CD4-positive, CD25-positive, alpha-beta regulatory T cell (primary cell): ENCODE data around the gene ADRA2C. TPM values are rescaled to one million over a fixed set of nuclear protein-coding genes. Genes with fewer than 3 reads are reported as not detected.

Source experiments
- ATAC-seq, 2 donors: fragments of 150-1000 bp; cut with Tn5 transposase; one replicate each; pipeline ENCODE4 v1.10.0; 2021; ENCODE audit warnings: low read depth in 2 of 2, moderate number of reproducible peaks in 2 of 2, moderate library complexity in 1 of 2
- DNase-seq, 3 donors: peaks; one replicate each; pipeline versions ENCODE4 v3.0.0 to v3.0.0-alpha.2; 2012 to 2022; ENCODE audit warnings: mixed read lengths in 1 of 3
- H3K27ac ChIP-seq: one replicate; pipeline ENCODE4 v1.7.0; 2013; ENCODE audit warnings: mild to moderate bottlenecking, low read length; ENCODE audit not compliant: insufficient read depth, poor library complexity, severe bottlenecking
- H3K27me3 ChIP-seq: one replicate; pipeline ENCODE4 v1.7.0; 2013; ENCODE audit warnings: low read length; ENCODE audit not compliant: control insufficient read depth, insufficient read depth
- H3K36me3 ChIP-seq: one replicate; pipeline ENCODE4 v1.7.0; 2013; ENCODE audit warnings: mild to moderate bottlenecking, low read length, moderate library complexity; ENCODE audit not compliant: control insufficient read depth, insufficient read depth
- H3K4me1 ChIP-seq: 2 replicates; pipeline ENCODE4 v1.7.0; 2013; ENCODE audit warnings: mild to moderate bottlenecking, low read length; ENCODE audit not compliant: insufficient read depth, control insufficient read depth, poor library complexity, severe bottlenecking
- H3K4me3 ChIP-seq: one replicate; pipeline ENCODE4 v1.7.0; 2013; ENCODE audit warnings: low read depth, mild to moderate bottlenecking, low read length, moderate library complexity
- H3K9me3 ChIP-seq, 2 experiments: 1 replicate in 1 of 2; 2 replicates in 1 of 2; pipeline ENCODE4 v1.7.0; 2013; ENCODE audit warnings: low read length in 2 of 2, mild to moderate bottlenecking in 1 of 2, moderate library complexity in 1 of 2; ENCODE audit not compliant: control insufficient read depth in 2 of 2
- H3K27ac Mint-ChIP-seq, 3 donors: one replicate each; pipeline ENCODE4 v1.8.0; 2020 to 2022; ENCODE audit warnings: mild to moderate bottlenecking in 3 of 3, mixed read lengths in 3 of 3, moderate library complexity in 2 of 3
- H3K27me3 Mint-ChIP-seq: one replicate; pipeline ENCODE4 v1.8.0; 2022; ENCODE audit warnings: mild to moderate bottlenecking, mixed read lengths
- H3K36me3 Mint-ChIP-seq: one replicate; pipeline ENCODE4 v1.8.0; 2020; ENCODE audit warnings: mixed read lengths
- H3K4me1 Mint-ChIP-seq, 4 donors: one replicate each; pipeline ENCODE4 v1.8.0; 2020 to 2022; ENCODE audit warnings: mixed read lengths in 4 of 4, mild to moderate bottlenecking in 1 of 4
- H3K4me3 Mint-ChIP-seq, 4 donors: one replicate each; pipeline ENCODE4 v1.8.0; 2020 to 2022; ENCODE audit warnings: mild to moderate bottlenecking in 4 of 4, mixed read lengths in 4 of 4, moderate library complexity in 3 of 4
- H3K9me3 Mint-ChIP-seq, 7 donors: one replicate each; pipeline ENCODE4 v1.8.0; 2020 to 2022; ENCODE audit warnings: mixed read lengths in 7 of 7, mild to moderate bottlenecking in 3 of 7, moderate library complexity in 2 of 7
- polyA plus RNA-seq, 4 donors: library from polyadenylated mRNA; unstranded; fragments of 300-500 nt; fragmentation: Illumina TruSeq; gene quantifications; one replicate each; pipeline ENCODE4 v1.2.3, GENCODE V29; 2021
- total RNA-seq: library from RNA; stranded (reverse); gene quantifications from one replicate; pipeline ENCODE4 v1.2.3, GENCODE V29; 2022

Gene ADRA2C
- total and polyA plus RNA-seq, 5 donors from 2014 or later, result not detected

GRCh38 chr4:3790006-3790561 lies 23.9 kb downstream of the ADRA2C start:
- H3K27me3 Mint-ChIP-seq, result peaks cover 6% of the 10 kb centered on the region
- peaks cover 0 to 9% (median 2%) of the 10 kb centered on the region in 7 donors for H3K9me3 Mint-ChIP-seq
- ATAC-seq (no peak), DNase-seq (no peak)
- Histone ChIP-seq H3K27me3 (no peaks in the 10 kb centered on the region), H3K4me1 (no peaks in the 10 kb centered on the region), H3K27ac (no peak overlapping the region), H3K9me3 (peaks cover 2 to 5% of the 10 kb centered on the region in 2 experiments), H3K4me3 (no peak overlapping the region), H3K36me3 (no peaks in the 10 kb centered on the region)
- H3K4me1 Mint-ChIP-seq, result no peaks in the 10 kb centered on the region
- H3K36me3 Mint-ChIP-seq, result no peaks in the 10 kb centered on the region
- H3K4me3 Mint-ChIP-seq, result no peak overlapping the region
- no peak overlapping the region for H3K27ac Mint-ChIP-seq

- H3K4me3 ChIP-seq, result no peak overlapping the region
- H3K27ac ChIP-seq, result no peak overlapping the region
- no peaks in the 10 kb centered on the region for H3K4me1 Mint-ChIP-seq
- H3K4me3 Mint-ChIP-seq, result no peak overlapping the region
- H3K4me1 ChIP-seq, result no peaks in the 10 kb centered on the region
- no peaks in the 10 kb centered on the region for H3K27me3 ChIP-seq
- peaks cover 0 to 13% (median 4%) of the 10 kb centered on the region in 7 donors for H3K9me3 Mint-ChIP-seq
- ATAC-seq (no peak), DNase-seq (no peak)
- H3K9me3 ChIP-seq, result peaks cover 14% of the 10 kb centered on the region in 2 experiments
- no peaks in the 10 kb centered on the region for H3K36me3 ChIP-seq
- no peak overlapping the region for H3K27ac Mint-ChIP-seq
- H3K36me3 Mint-ChIP-seq, result no peaks in the 10 kb centered on the region
- peaks cover 6% of the 10 kb centered on the region for H3K27me3 Mint-ChIP-seq
These were observed 25.1 kb downstream of the ADRA2C start for GRCh38 chr4:3791256-3791655.

- ATAC-seq, result no peak
These were observed 25.8 kb downstream of the ADRA2C start for GRCh38 chr4:3791910-3792542.

GRCh38 chr4:3792813-3793212 lies 26.6 kb downstream of the ADRA2C start:
- Histone ChIP-seq H3K36me3 (no peaks in the 10 kb centered on the region), H3K4me1 (no peaks in the 10 kb centered on the region), H3K27ac (no peak overlapping the region), H3K9me3 (peaks cover 16 to 18% of the 10 kb centered on the region in 2 experiments), H3K27me3 (no peaks in the 10 kb centered on the region), H3K4me3 (no peak overlapping the region)
- ATAC-seq (no peak), DNase-seq (no peak)
- Mint-ChIP-seq H3K9me3 (peaks cover 0 to 15% (median 4%) of the 10 kb centered on the region in 7 donors), H3K36me3 (no peaks in the 10 kb centered on the region), H3K27ac (no peak overlapping the region), H3K4me3 (no peak overlapping the region), H3K27me3 (peaks cover 6% of the 10 kb centered on the region), H3K4me1 (no peaks in the 10 kb centered on the region)

More at GRCh38 chr4:3791910-3792542, 25.8 kb downstream of the ADRA2C start:
- H3K27me3 ChIP-seq, result no peaks in the 10 kb centered on the region
- Mint-ChIP-seq H3K9me3 (peaks cover 0 to 15% (median 4%) of the 10 kb centered on the region in 7 donors), H3K4me1 (no peaks in the 10 kb centered on the region), H3K36me3 (no peaks in the 10 kb centered on the region), H3K4me3 (no peak overlapping the region), H3K27me3 (peaks cover 6% of the 10 kb centered on the region), H3K27ac (no peak overlapping the region)
- no peaks in the 10 kb centered on the region for H3K36me3 ChIP-seq
- H3K9me3 ChIP-seq, result peaks cover 16 to 18% of the 10 kb centered on the region in 2 experiments
- H3K4me3 ChIP-seq, result no peak overlapping the region
- DNase-seq, result peak in 1 of 3 donors; percentile 10
- no peak overlapping the region for H3K27ac ChIP-seq
- H3K4me1 ChIP-seq, result no peaks in the 10 kb centered on the region

- H3K9me3 Mint-ChIP-seq, result peaks cover 0 to 15% (median 4%) of the 10 kb centered on the region in 7 donors
- no peak overlapping the region for H3K27ac Mint-ChIP-seq
- Histone ChIP-seq H3K4me1 (no peaks in the 10 kb centered on the region), H3K9me3 (peaks cover 16 to 18% of the 10 kb centered on the region in 2 experiments), H3K4me3 (no peak overlapping the region), H3K36me3 (no peaks in the 10 kb centered on the region), H3K27me3 (no peaks in the 10 kb centered on the region), H3K27ac (no peak overlapping the region)
- DNase-seq (no peak), ATAC-seq (no peak)
- H3K4me1 Mint-ChIP-seq, result no peaks in the 10 kb centered on the region
- peaks cover 6% of the 10 kb centered on the region for H3K27me3 Mint-ChIP-seq
- no peaks in the 10 kb centered on the region for H3K36me3 Mint-ChIP-seq
- H3K4me3 Mint-ChIP-seq, result no peak overlapping the region
These were observed 27.4 kb downstream of the ADRA2C start for GRCh38 chr4:3793545-3793944.

GRCh38 chr4:3796960-3797359 lies 30.8 kb downstream of the ADRA2C start:
- Mint-ChIP-seq H3K4me3 (no peak overlapping the region), H3K36me3 (no peaks in the 10 kb centered on the region), H3K9me3 (peaks cover 0 to 15% (median 4%) of the 10 kb centered on the region in 7 donors), H3K4me1 (no peaks in the 10 kb centered on the region), H3K27me3 (no peaks in the 10 kb centered on the region), H3K27ac (no peak overlapping the region)
- Histone ChIP-seq H3K4me3 (no peak overlapping the region), H3K9me3 (peaks cover 16 to 18% of the 10 kb centered on the region in 2 experiments), H3K36me3 (no peaks in the 10 kb centered on the region), H3K4me1 (no peaks in the 10 kb centered on the region), H3K27ac (no peak overlapping the region), H3K27me3 (no peaks in the 10 kb centered on the region)
- DNase-seq (no peak), ATAC-seq (no peak)

GRCh38 chr4:3797831-3798790 lies 31.9 kb downstream of the ADRA2C start:
- no peaks in the 10 kb centered on the region for H3K27me3 Mint-ChIP-seq
- H3K36me3 ChIP-seq, result no peaks in the 10 kb centered on the region
- H3K27ac Mint-ChIP-seq, result peak overlapping the region in 1 of 3 donors; percentile 53
- H3K4me3 ChIP-seq, result no peak overlapping the region
- no peak overlapping the region for H3K27ac ChIP-seq
- no peaks in the 10 kb centered on the region for H3K27me3 ChIP-seq
- H3K9me3 Mint-ChIP-seq, result peaks cover 0 to 15% (median 4%) of the 10 kb centered on the region in 7 donors
- ATAC-seq, result no peak
- no peak for DNase-seq
- no peaks in the 10 kb centered on the region for H3K36me3 Mint-ChIP-seq
- no peaks in the 10 kb centered on the region for H3K4me1 Mint-ChIP-seq
- H3K9me3 ChIP-seq, result peaks cover 16 to 18% of the 10 kb centered on the region in 2 experiments
- peak overlapping the region in 1 of 4 donors; percentile 86 for H3K4me3 Mint-ChIP-seq
- no peaks in the 10 kb centered on the region for H3K4me1 ChIP-seq
